Activated CD8-positive, alpha-beta T cell treated with anti-CD3 and anti-CD28 coated beads, Interleukin-2, amount 10 ng/mL, durations not matched to agents 7 days and 5 days (primary cell): ENCODE measurements around the gene BICDL1. TPM values are rescaled to one million over a fixed set of nuclear protein-coding genes. Genes with fewer than 3 reads are reported as not detected.

Source experiments
- ATAC-seq: fragments of 150-1000 bp; cut with Tn5 transposase; one replicate; pipeline ENCODE4 v1.10.0; 2021; ENCODE audit warnings: moderate library complexity
- CTCF ChIA-PET: fragments of 350-600 bp; sonication (Branson Sonifier 250); formaldehyde crosslinking; loops from one replicate; lab custom pipeline; 2021; ENCODE audit warnings: antibody characterized with exemption; lab: Charles Lee
- POLR2A ChIA-PET: fragments of 350-600 bp; sonication (Branson Sonifier 250); formaldehyde crosslinking; loops from one replicate; lab custom pipeline; 2021; ENCODE audit warnings: antibody characterized with exemption; lab: Charles Lee
- DNase-seq: peaks from one replicate; pipeline ENCODE4 v3.0.0-alpha.2; 2020
- H3K27ac Mint-ChIP-seq: one replicate; pipeline ENCODE4 v1.8.0; 2021; ENCODE audit warnings: mild to moderate bottlenecking, mixed read lengths
- H3K27me3 Mint-ChIP-seq: one replicate; pipeline ENCODE4 v1.8.0; 2021; ENCODE audit warnings: low read depth, mixed read lengths
- H3K36me3 Mint-ChIP-seq: one replicate; pipeline ENCODE4 v1.8.0; 2021; ENCODE audit warnings: low read depth, mixed read lengths
- H3K4me1 Mint-ChIP-seq: one replicate; pipeline ENCODE4 v1.8.0; 2021; ENCODE audit warnings: low read depth, mixed read lengths
- H3K4me3 Mint-ChIP-seq: one replicate; pipeline ENCODE4 v1.8.0; 2021; ENCODE audit warnings: mild to moderate bottlenecking, mixed read lengths
- H3K9me3 Mint-ChIP-seq: one replicate; pipeline ENCODE4 v1.8.0; 2022; ENCODE audit warnings: mixed read lengths; ENCODE audit not compliant: insufficient read depth
- total RNA-seq, 2 experiments: library from RNA; stranded (reverse); gene quantifications; one replicate each; pipeline ENCODE4 v1.2.3, GENCODE V29; 2021

Gene BICDL1
- total RNA-seq, 2 experiments from 2014 or later = 62.4 to 64.8 TPM

- no peaks in the 10 kb centered on the region for H3K9me3 Mint-ChIP-seq
Observed at GRCh38 chr12:120055231-120056000, 66.4 kb downstream of the BICDL1 start.

GRCh38 chr12:120056739-120057138 lies 67.7 kb downstream of the BICDL1 start:
- H3K36me3 Mint-ChIP-seq = peaks cover 9% of the 10 kb centered on the region
- no peak overlapping the region for H3K4me3 Mint-ChIP-seq
- no peak for ATAC-seq
- no peaks in the 10 kb centered on the region for H3K27me3 Mint-ChIP-seq
- DNase-seq = no peak
- ChIA-PET CTCF (interaction anchor here (1.4 kb wide), 1 partner anchor 68 kb away, joined by 5 read pairs; the partner anchor contains the start of gene BICDL1), POLR2A (interaction anchor here (0.7 kb wide), 1 partner anchor 48 kb away, joined by 3 read pairs; no protein-coding TSS in a partner anchor)
- no peak overlapping the region for H3K27ac Mint-ChIP-seq
- no peaks in the 10 kb centered on the region for H3K9me3 Mint-ChIP-seq
- H3K4me1 Mint-ChIP-seq = peaks cover 10% of the 10 kb centered on the region

More at GRCh38 chr12:120055231-120056000, 66.4 kb downstream of the BICDL1 start:
- Mint-ChIP-seq H3K4me3 (no peak overlapping the region), H3K27ac (no peak overlapping the region), H3K36me3 (peaks cover 9% of the 10 kb centered on the region), H3K27me3 (no peaks in the 10 kb centered on the region), H3K4me1 (peaks cover 10% of the 10 kb centered on the region)
- no peak for ATAC-seq
- POLR2A ChIA-PET = no interaction called here
- no peak for DNase-seq
- CTCF ChIA-PET = interaction anchor here (1.3 kb wide), 1 partner anchor 10 kb away, joined by 3 read pairs; no protein-coding TSS in a partner anchor

- DNase-seq (no peak), ATAC-seq (no peak)
- ChIA-PET POLR2A (interaction anchor here (0.6 kb wide), 1 partner anchor 374 kb away, joined by 3 read pairs; no protein-coding TSS in a partner anchor), CTCF (interaction anchor here (0.7 kb wide), 1 partner anchor 9 kb away, joined by 3 read pairs; no protein-coding TSS in a partner anchor)
- H3K4me3 Mint-ChIP-seq = no peak overlapping the region
- H3K9me3 Mint-ChIP-seq = no peaks in the 10 kb centered on the region
- no peak overlapping the region for H3K27ac Mint-ChIP-seq
- peaks cover 8% of the 10 kb centered on the region for H3K36me3 Mint-ChIP-seq
- no peaks in the 10 kb centered on the region for H3K27me3 Mint-ChIP-seq
- H3K4me1 Mint-ChIP-seq = peaks cover 3% of the 10 kb centered on the region
Observed at GRCh38 chr12:120060196-120060595, 71.2 kb downstream of the BICDL1 start.

- Mint-ChIP-seq H3K36me3 (peaks cover 8% of the 10 kb centered on the region), H3K4me3 (no peak overlapping the region), H3K4me1 (peaks cover 1% of the 10 kb centered on the region), H3K27ac (no peak overlapping the region), H3K27me3 (no peaks in the 10 kb centered on the region), H3K9me3 (no peaks in the 10 kb centered on the region)
- POLR2A ChIA-PET = no interaction called here
- CTCF ChIA-PET = no interaction called here
- ATAC-seq = no peak
- DNase-seq = no peak
Observed at GRCh38 chr12:120060717-120061116, 71.7 kb downstream of the BICDL1 start.

GRCh38 chr12:120061575-120062214 lies 72.7 kb downstream of the BICDL1 start:
- H3K27ac Mint-ChIP-seq = no peak overlapping the region
- peaks cover 15% of the 10 kb centered on the region for H3K36me3 Mint-ChIP-seq
- DNase-seq = no peak
- H3K27me3 Mint-ChIP-seq = no peaks in the 10 kb centered on the region
- H3K4me3 Mint-ChIP-seq = no peak overlapping the region
- POLR2A ChIA-PET = no interaction called here
- H3K9me3 Mint-ChIP-seq = no peaks in the 10 kb centered on the region
- ATAC-seq = no peak
- no peaks in the 10 kb centered on the region for H3K4me1 Mint-ChIP-seq
- CTCF ChIA-PET = no interaction called here

- no peaks in the 10 kb centered on the region for H3K27me3 Mint-ChIP-seq
- ChIA-PET CTCF (interaction anchor here (1.0 to 1.5 kb wide), 2 partner anchors 15 to 76 kb away, joined by 3 read pairs; no protein-coding TSS in a partner anchor), POLR2A (no interaction called here)
- no peaks in the 10 kb centered on the region for H3K4me1 Mint-ChIP-seq
- H3K9me3 Mint-ChIP-seq = no peaks in the 10 kb centered on the region
- H3K27ac Mint-ChIP-seq = no peak overlapping the region
- no peak overlapping the region for H3K4me3 Mint-ChIP-seq
- ATAC-seq = no peak
- DNase-seq = no peak
- peaks cover 12% of the 10 kb centered on the region for H3K36me3 Mint-ChIP-seq
Observed at GRCh38 chr12:120062976-120063579, 74.0 kb downstream of the BICDL1 start.

- Mint-ChIP-seq H3K36me3 (peaks cover 14% of the 10 kb centered on the region), H3K27me3 (no peaks in the 10 kb centered on the region), H3K4me1 (no peaks in the 10 kb centered on the region), H3K27ac (no peak overlapping the region), H3K9me3 (no peaks in the 10 kb centered on the region), H3K4me3 (no peak overlapping the region)
- no peak for ATAC-seq
- DNase-seq = no peak
- POLR2A ChIA-PET = interaction anchor here (0.7 kb wide), 1 partner anchor 74 kb away, joined by 3 read pairs; no protein-coding TSS in a partner anchor
- CTCF ChIA-PET = interaction anchor here (0.9 to 1.7 kb wide), 4 partner anchors 9 to 23 kb away, joined by 3 to 9 read pairs (median 3); no protein-coding TSS in a partner anchor
Observed at GRCh38 chr12:120064054-120064940, 75.3 kb downstream of the BICDL1 start.

GRCh38 chr12:120065472-120065871 lies 76.4 kb downstream of the BICDL1 start:
- H3K27ac Mint-ChIP-seq = no peak overlapping the region
- peaks cover 15% of the 10 kb centered on the region for H3K36me3 Mint-ChIP-seq
- DNase-seq = no peak
- no peak for ATAC-seq
- H3K4me1 Mint-ChIP-seq = no peaks in the 10 kb centered on the region
- no peak overlapping the region for H3K4me3 Mint-ChIP-seq
- no peaks in the 10 kb centered on the region for H3K27me3 Mint-ChIP-seq
- H3K9me3 Mint-ChIP-seq = no peaks in the 10 kb centered on the region
- ChIA-PET POLR2A (no interaction called here), CTCF (interaction anchor here (1.0 to 1.7 kb wide), 3 partner anchors 11 to 22 kb away, joined by 3 to 9 read pairs (median 4); no protein-coding TSS in a partner anchor)

- CTCF ChIA-PET = interaction anchor here (1.0 kb wide), 1 partner anchor 19 kb away, joined by 4 read pairs; no protein-coding TSS in a partner anchor
- no peaks in the 10 kb centered on the region for H3K4me1 Mint-ChIP-seq
- ATAC-seq = no peak
- no peaks in the 10 kb centered on the region for H3K27me3 Mint-ChIP-seq
- DNase-seq = no peak
- H3K9me3 Mint-ChIP-seq = no peaks in the 10 kb centered on the region
- H3K4me3 Mint-ChIP-seq = no peak overlapping the region
- H3K27ac Mint-ChIP-seq = no peak overlapping the region
- POLR2A ChIA-PET = no interaction called here
- peaks cover 15% of the 10 kb centered on the region for H3K36me3 Mint-ChIP-seq
Observed at GRCh38 chr12:120066341-120066740, 77.3 kb downstream of the BICDL1 start.

- H3K27ac Mint-ChIP-seq = no peak overlapping the region
- no peak for ATAC-seq
- H3K4me1 Mint-ChIP-seq = no peaks in the 10 kb centered on the region
- H3K27me3 Mint-ChIP-seq = no peaks in the 10 kb centered on the region
- ChIA-PET POLR2A (no interaction called here), CTCF (no interaction called here)
- DNase-seq = no peak
- peaks cover 23% of the 10 kb centered on the region for H3K36me3 Mint-ChIP-seq
- H3K9me3 Mint-ChIP-seq = no peaks in the 10 kb centered on the region
- no peak overlapping the region for H3K4me3 Mint-ChIP-seq
Observed at GRCh38 chr12:120067084-120067869, 78.2 kb downstream of the BICDL1 start.
